ENCODE data around the gene FA2H. TPM values are rescaled to one million over a fixed set of nuclear protein-coding genes. Genes with fewer than 3 reads are reported as not detected.
"Not testable (repeated sequence)": the region's sequence is repeated elsewhere in the genome, so short reads cannot be mapped to it uniquely, and the experiment has no call there.

The FA2H gene
- total RNA-seq, 2 experiments from 2014 or later = 0.15 TPM; not detected in 1

DNA sequence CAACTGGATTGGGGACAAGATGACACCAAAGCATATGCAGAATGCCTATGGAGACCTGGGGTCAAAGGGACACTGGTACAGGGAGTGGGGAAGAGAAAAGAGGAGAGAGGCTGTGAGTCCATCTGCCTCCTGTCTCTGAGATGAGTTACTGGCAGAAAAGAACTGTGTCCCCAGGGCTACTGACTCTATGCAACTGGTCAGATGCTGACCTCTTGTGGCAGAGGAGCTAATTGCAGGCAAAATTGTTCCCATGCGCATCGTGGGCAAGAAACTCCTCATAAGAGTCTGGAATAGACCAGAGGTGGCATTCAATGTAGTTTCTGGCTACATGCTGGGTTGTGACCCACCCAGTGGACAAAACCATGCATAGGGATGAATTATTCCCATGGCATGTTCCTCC is 47.9 kb downstream of the FA2H start:
- no peak overlapping the region for H3K27ac Mint-ChIP-seq
- intact Hi-C loops (cut with micrococcal nuclease) = loop anchor here (1.0 kb wide), 1 partner anchor 17 kb away; no protein-coding TSS in a partner anchor
- peak; percentile 71 for DNase-seq
- H3K36me3 Mint-ChIP-seq (ENCODE audit: low read depth) = no peaks in the 10 kb centered on the region
- no peaks in the 10 kb centered on the region for H3K27me3 Mint-ChIP-seq (ENCODE audit: low read depth)
- H3K4me1 Mint-ChIP-seq (ENCODE audit: low read depth) = peaks cover 7% of the 10 kb centered on the region
- peaks cover 7% of the 10 kb centered on the region for H3K9me3 Mint-ChIP-seq
- H3K4me3 Mint-ChIP-seq = no peak overlapping the region
- CTCF ChIA-PET = interaction anchor here (0.6 to 2.8 kb wide), 19 partner anchors 8 to 412 kb away, joined by 3 to 34 read pairs (median 4); partner anchors contain the start of genes GLG1 and MLKL

DNA sequence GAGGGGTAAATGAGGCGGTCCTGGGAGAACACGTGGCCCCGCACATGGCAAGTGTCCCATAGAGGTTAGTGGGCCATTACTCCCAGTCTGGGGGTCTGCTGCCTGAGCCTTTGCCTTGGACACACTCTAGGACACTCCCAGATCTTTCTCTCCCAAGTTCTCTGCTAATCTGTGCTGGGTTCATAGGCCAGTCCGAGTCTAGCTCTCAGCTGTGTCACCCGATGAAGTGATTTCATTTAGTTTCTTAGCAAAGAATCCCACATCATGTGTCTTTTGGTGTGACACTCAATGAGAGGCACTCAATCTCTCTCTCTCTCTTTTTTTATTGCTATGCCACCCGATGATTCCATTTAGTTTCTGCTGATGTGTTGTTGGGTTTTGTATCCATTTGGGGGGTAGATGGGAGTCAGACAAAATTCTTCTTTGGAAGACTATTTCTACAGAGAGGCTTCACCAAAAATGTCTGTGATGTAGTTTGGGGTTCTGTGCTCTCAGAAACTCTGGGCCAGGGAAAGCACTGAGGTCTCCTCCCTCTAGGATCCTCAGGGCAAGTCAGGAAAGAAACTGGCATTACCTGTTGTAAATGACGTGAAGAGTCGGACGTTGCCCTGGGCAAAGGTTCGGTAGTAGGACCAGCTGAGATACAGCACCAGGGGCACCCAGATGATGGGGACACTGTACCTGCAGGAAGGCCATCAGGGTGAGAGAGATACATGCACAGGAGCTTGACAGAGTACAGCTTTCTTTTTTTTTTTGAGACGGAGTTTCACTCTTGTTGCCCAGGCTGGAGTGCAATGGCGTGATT is 48.8 kb downstream of the FA2H start:
- Mint-ChIP-seq H3K9me3 (peaks cover 7% of the 10 kb centered on the region), H3K4me3 (no peak overlapping the region), H3K36me3 (ENCODE audit: low read depth) (no peaks in the 10 kb centered on the region), H3K27me3 (ENCODE audit: low read depth) (no peaks in the 10 kb centered on the region), H3K27ac (no peak overlapping the region), H3K4me1 (ENCODE audit: low read depth) (peaks cover 7% of the 10 kb centered on the region)
- CTCF ChIA-PET = interaction anchor here (0.6 to 2.8 kb wide), 15 partner anchors 8 to 369 kb away, joined by 3 to 34 read pairs (median 5); partner anchors contain the start of gene MLKL
- intact Hi-C loops (cut with micrococcal nuclease) = loop anchor here (1.0 kb wide), 1 partner anchor 17 kb away; no protein-coding TSS in a partner anchor
- DNase-seq = no peak

GRCh38 chr16:74724820-74725549 is 49.6 kb downstream of the FA2H start:
- Mint-ChIP-seq H3K9me3 (peaks cover 7% of the 10 kb centered on the region), H3K4me3 (no peak overlapping the region), H3K4me1 (ENCODE audit: low read depth) (peaks cover 2% of the 10 kb centered on the region), H3K27ac (no peak overlapping the region), H3K36me3 (ENCODE audit: low read depth) (no peaks in the 10 kb centered on the region), H3K27me3 (ENCODE audit: low read depth) (no peaks in the 10 kb centered on the region)
- CTCF ChIA-PET = interaction anchor here (0.5 to 2.8 kb wide), 9 partner anchors 9 to 138 kb away, joined by 3 to 22 read pairs (median 4); partner anchors contain the start of gene MLKL
- intact Hi-C loops (cut with micrococcal nuclease) = no loop called here
- DNase-seq = no peak

DNA sequence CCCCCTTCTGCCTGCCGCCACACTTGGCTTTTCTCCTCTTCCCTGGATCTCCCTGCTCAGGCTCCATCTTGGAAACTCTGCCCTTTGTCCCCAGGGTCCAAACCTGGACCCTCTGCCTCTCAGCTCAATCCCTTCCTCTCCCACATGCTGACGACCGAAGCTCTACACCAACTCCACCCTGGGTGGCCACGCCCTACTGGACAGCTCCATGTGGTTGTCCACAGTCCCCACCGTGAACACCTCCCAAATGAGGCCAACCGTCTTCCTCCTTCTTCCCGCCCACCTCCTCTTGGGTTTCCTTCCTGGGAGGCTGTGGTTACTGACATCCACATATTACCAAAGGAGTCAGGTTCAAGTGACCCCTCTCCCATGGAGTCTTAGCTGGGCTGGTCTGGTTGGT is 51.4 kb downstream of the FA2H start:
- DNase-seq = no peak
- intact Hi-C loops (cut with micrococcal nuclease) = no loop called here
- no peak overlapping the region for H3K4me3 Mint-ChIP-seq
- H3K4me1 Mint-ChIP-seq (ENCODE audit: low read depth) = no peaks in the 10 kb centered on the region
- H3K9me3 Mint-ChIP-seq = peaks cover 7% of the 10 kb centered on the region
- H3K27me3 Mint-ChIP-seq (ENCODE audit: low read depth) = no peaks in the 10 kb centered on the region
- no peak overlapping the region for H3K27ac Mint-ChIP-seq
- H3K36me3 Mint-ChIP-seq (ENCODE audit: low read depth) = no peaks in the 10 kb centered on the region
- CTCF ChIA-PET = interaction anchor here (0.6 kb wide), 1 partner anchor 389 kb away, joined by 3 read pairs; no protein-coding TSS in a partner anchor

DNA sequence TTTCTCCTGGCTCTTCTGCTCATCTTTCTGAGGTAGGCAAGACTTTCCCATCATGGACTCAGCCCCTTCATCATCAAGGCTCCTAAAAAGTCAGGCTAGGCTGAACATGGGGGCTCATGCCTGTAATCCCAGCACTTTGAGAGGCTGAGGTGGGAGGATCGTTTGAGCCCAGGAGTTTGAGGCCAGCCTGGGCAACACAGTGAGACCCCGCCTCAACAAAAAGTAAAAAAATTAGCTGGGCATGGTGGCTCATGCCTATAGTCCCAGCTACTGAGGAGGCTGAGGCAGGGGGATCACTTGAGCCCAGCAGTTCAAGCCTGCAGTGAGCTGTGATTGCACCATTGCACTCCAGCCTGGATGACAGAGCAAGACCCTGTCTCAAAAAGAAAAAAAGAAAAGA is 52.5 kb downstream of the FA2H start:
- CTCF ChIA-PET; H3K27ac Mint-ChIP-seq; H3K4me1 Mint-ChIP-seq (ENCODE audit: low read depth); H3K9me3 Mint-ChIP-seq; H3K27me3 Mint-ChIP-seq (ENCODE audit: low read depth); H3K4me3 Mint-ChIP-seq; DNase-seq; intact Hi-C loops (cut with micrococcal nuclease); H3K36me3 Mint-ChIP-seq (ENCODE audit: low read depth): not testable (repeated sequence)

DNA sequence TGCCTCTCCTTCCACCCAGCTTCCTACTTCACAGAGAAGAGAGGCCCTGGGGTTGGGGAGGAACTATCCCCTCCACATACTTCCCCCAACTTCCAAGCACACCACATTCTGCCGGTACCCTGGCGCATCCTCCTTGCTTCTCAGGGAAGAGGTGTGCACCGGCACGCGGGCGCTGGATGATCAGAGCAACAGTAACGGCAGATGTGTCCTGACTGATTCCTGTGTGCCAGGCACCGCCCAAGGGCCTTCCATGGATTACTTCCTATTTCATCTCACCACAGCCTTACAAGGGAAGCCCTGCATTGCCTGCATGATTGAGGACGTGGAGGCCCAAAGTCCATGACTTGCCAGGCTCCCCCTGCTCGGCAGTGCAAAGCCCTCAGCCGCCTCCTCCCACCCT is 52.9 kb downstream of the FA2H start:
- no peak overlapping the region for H3K4me3 Mint-ChIP-seq
- no peaks in the 10 kb centered on the region for H3K36me3 Mint-ChIP-seq (ENCODE audit: low read depth)
- CTCF ChIA-PET = interaction anchor here (2.5 kb wide), 1 partner anchor 11 kb away, joined by 9 read pairs; no protein-coding TSS in a partner anchor
- no peak overlapping the region for H3K27ac Mint-ChIP-seq
- no peaks in the 10 kb centered on the region for H3K4me1 Mint-ChIP-seq (ENCODE audit: low read depth)
- peaks cover 3% of the 10 kb centered on the region for H3K9me3 Mint-ChIP-seq
- no peaks in the 10 kb centered on the region for H3K27me3 Mint-ChIP-seq (ENCODE audit: low read depth)
- DNase-seq = no peak
- intact Hi-C loops (cut with micrococcal nuclease) = no loop called here

GRCh38 chr16:74720579-74720978 is 54.0 kb downstream of the FA2H start:
- Mint-ChIP-seq H3K9me3 (no peaks in the 10 kb centered on the region), H3K36me3 (ENCODE audit: low read depth) (no peaks in the 10 kb centered on the region), H3K27me3 (ENCODE audit: low read depth) (no peaks in the 10 kb centered on the region), H3K4me3 (no peak overlapping the region), H3K4me1 (ENCODE audit: low read depth) (no peaks in the 10 kb centered on the region), H3K27ac (no peak overlapping the region)
- no peak for DNase-seq
- CTCF ChIA-PET = interaction anchor here (2.5 kb wide), 1 partner anchor 10 kb away, joined by 9 read pairs; no protein-coding TSS in a partner anchor
- intact Hi-C loops (cut with micrococcal nuclease) = no loop called here

- H3K9me3 Mint-ChIP-seq = no peaks in the 10 kb centered on the region
- intact Hi-C loops (cut with micrococcal nuclease) = no loop called here
- CTCF ChIA-PET = interaction anchor here (2.5 kb wide), 1 partner anchor 8 kb away, joined by 9 read pairs; no protein-coding TSS in a partner anchor
Observed at GRCh38 chr16:74718741-74719610, 55.6 kb downstream of the FA2H start.

GRCh38 chr16:74718140-74718539 is 56.5 kb downstream of the FA2H start:
- Mint-ChIP-seq H3K27ac (no peak overlapping the region), H3K4me1 (ENCODE audit: low read depth) (no peaks in the 10 kb centered on the region), H3K27me3 (ENCODE audit: low read depth) (no peaks in the 10 kb centered on the region), H3K36me3 (ENCODE audit: low read depth) (no peaks in the 10 kb centered on the region), H3K4me3 (no peak overlapping the region), H3K9me3 (no peaks in the 10 kb centered on the region)
- no peak for DNase-seq
- CTCF ChIA-PET = interaction anchor here (1.8 kb wide), 1 partner anchor 9 kb away, joined by 6 read pairs; no protein-coding TSS in a partner anchor
- intact Hi-C loops (cut with micrococcal nuclease) = no loop called here

More at GRCh38 chr16:74718741-74719610, 55.6 kb downstream of the FA2H start:
- DNase-seq = no peak
- Mint-ChIP-seq H3K4me1 (ENCODE audit: low read depth) (no peaks in the 10 kb centered on the region), H3K36me3 (ENCODE audit: low read depth) (no peaks in the 10 kb centered on the region), H3K4me3 (no peak overlapping the region), H3K27ac (no peak overlapping the region), H3K27me3 (ENCODE audit: low read depth) (no peaks in the 10 kb centered on the region)

DNA sequence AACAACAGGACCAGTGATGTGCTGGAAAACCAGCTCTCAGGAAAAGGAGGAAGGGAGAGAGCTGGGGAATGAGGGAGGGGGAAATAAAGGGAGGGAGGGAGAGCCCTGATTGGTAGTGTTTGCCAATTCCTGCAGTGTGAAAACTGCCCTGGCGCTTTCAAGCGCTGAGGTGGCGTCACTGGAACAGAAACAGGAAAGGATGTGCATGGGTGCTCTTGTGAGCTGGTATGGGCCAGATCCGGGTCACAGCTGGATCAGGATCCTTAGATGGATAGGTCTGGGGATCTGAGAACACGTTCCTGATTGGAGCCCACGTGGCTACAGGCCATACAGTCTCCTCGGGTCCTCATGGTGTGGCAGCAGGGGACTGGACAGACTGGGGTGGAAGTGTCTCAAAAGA is 57.3 kb downstream of the FA2H start:
- Mint-ChIP-seq H3K9me3 (no peaks in the 10 kb centered on the region), H3K36me3 (ENCODE audit: low read depth) (no peaks in the 10 kb centered on the region), H3K4me1 (ENCODE audit: low read depth) (no peaks in the 10 kb centered on the region), H3K27me3 (ENCODE audit: low read depth) (no peaks in the 10 kb centered on the region), H3K4me3 (no peak overlapping the region), H3K27ac (no peak overlapping the region)
- intact Hi-C loops (cut with micrococcal nuclease) = no loop called here
- CTCF ChIA-PET = interaction anchor here (1.8 kb wide), 1 partner anchor 9 kb away, joined by 6 read pairs; no protein-coding TSS in a partner anchor
- no peak for DNase-seq

GRCh38 chr16:74716355-74716754 is 58.3 kb downstream of the FA2H start:
- no peaks in the 10 kb centered on the region for H3K36me3 Mint-ChIP-seq (ENCODE audit: low read depth)
- H3K9me3 Mint-ChIP-seq = no peaks in the 10 kb centered on the region
- no peak overlapping the region for H3K27ac Mint-ChIP-seq
- H3K27me3 Mint-ChIP-seq (ENCODE audit: low read depth) = no peaks in the 10 kb centered on the region
- DNase-seq = no peak
- no peak overlapping the region for H3K4me3 Mint-ChIP-seq
- intact Hi-C loops (cut with micrococcal nuclease) = no loop called here
- H3K4me1 Mint-ChIP-seq (ENCODE audit: low read depth) = no peaks in the 10 kb centered on the region
- CTCF ChIA-PET = interaction anchor here (1.1 to 1.8 kb wide), 2 partner anchors 10 to 12 kb away, joined by 4 to 6 read pairs; no protein-coding TSS in a partner anchor

Data from activated naive CD4-positive, alpha-beta T cell treated with anti-CD3 and anti-CD28 coated beads for 36 hours (primary cell).